A673 (cell line): ENCODE data around the gene GRHPR. TPM values are rescaled to one million over a fixed set of nuclear protein-coding genes. Genes with fewer than 3 reads are reported as not detected.

ENCODE experiments used
- BruUV-seq: library from RNA; stranded (reverse); fragments of 400-500 nt; replicated peaks from 2 replicates; lab custom pipeline; 2021; lab: Mats Ljungman, UMichigan
- CTCF ChIA-PET: fragments of 300-600 bp; sonication (Branson Sonifier 250); formaldehyde crosslinking; loops from one replicate; lab custom pipeline; 2022; ENCODE audit warnings: antibody characterized with exemption; lab: Charles Lee
- POLR2A ChIA-PET: fragments of 300-600 bp; sonication (Branson Sonifier 250); formaldehyde crosslinking; loops from one replicate; lab custom pipeline; 2022; ENCODE audit warnings: antibody characterized with exemption; ENCODE audit not compliant: low non-redundant PET; lab: Charles Lee
- DNase-seq: peaks from one replicate; pipeline ENCODE4 v3.0.0-alpha.2; 2015; ENCODE audit warnings: low spot score
- H3K27ac ChIP-seq: fragments of 200-600 bp; sonication (generic); 2 replicates; pipeline ENCODE4 v1.5.1; 2016; ENCODE audit warnings: mixed run types, low read depth, mild to moderate bottlenecking, mixed read lengths, antibody characterized with exemption, low read length; ENCODE audit not compliant: poor library complexity, severe bottlenecking
- H3K27me3 ChIP-seq: fragments of 200-600 bp; sonication (generic); replicated peaks from 2 replicates; pipeline ENCODE4 v1.6.1; 2017; ENCODE audit warnings: mixed run types, low read depth, mild to moderate bottlenecking, mixed read lengths, antibody characterized with exemption, low read length; ENCODE audit not compliant: insufficient read depth, poor library complexity
- H3K36me3 ChIP-seq: fragments of 200-600 bp; sonication (generic); 2 replicates; pipeline ENCODE4 v1.6.1; 2016; ENCODE audit warnings: mixed run types, mild to moderate bottlenecking, mixed read lengths, antibody characterized with exemption, low read length; ENCODE audit not compliant: insufficient read depth, poor library complexity, severe bottlenecking
- H3K4me1 ChIP-seq: fragments of 200-600 bp; sonication (generic); 2 replicates; pipeline ENCODE4 v1.6.1; 2017; ENCODE audit warnings: mixed run types, mild to moderate bottlenecking, mixed read lengths, antibody characterized with exemption, low read length; ENCODE audit not compliant: insufficient read depth, poor library complexity, severe bottlenecking
- H3K4me3 ChIP-seq: fragments of 200-600 bp; sonication (generic); 2 replicates; pipeline ENCODE4 v1.5.1; 2016; ENCODE audit warnings: low read depth, mixed run types, mild to moderate bottlenecking, mixed read lengths, low read length; ENCODE audit not compliant: poor library complexity, severe bottlenecking
- H3K9me3 ChIP-seq: fragments of 200-600 bp; sonication (generic); 2 replicates; pipeline ENCODE4 v1.6.1; 2016; ENCODE audit warnings: mixed run types, low read depth, mild to moderate bottlenecking, mixed read lengths, antibody characterized with exemption, low read length; ENCODE audit not compliant: poor library complexity, severe bottlenecking
- EZH2 ChIP-seq: fragments of 200-600 bp; sonication (generic); IDR thresholded peaks from 2 replicates; pipeline ENCODE4 v1.6.1; 2017; ENCODE audit warnings: borderline replicate concordance, low read depth, mild to moderate bottlenecking, mixed read lengths, antibody characterized with exemption, low read length; ENCODE audit not compliant: poor library complexity, severe bottlenecking
- intact Hi-C: fragments of 100-400 bp; cut with micrococcal nuclease; formaldehyde crosslinking; loops from one replicate; pipeline ENCODE4 v1.10.0; 2022; ENCODE audit not compliant: unreplicated experiment
- total RNA-seq: library from RNA; stranded (reverse); gene quantifications from 2 replicates; pipeline ENCODE4 v1.2.3, GENCODE V29; 2021
- TF ChIP-seq, protein P1 (sequence below): fragments of 300-800, 200-600 bp; sonication (generic); conservative IDR thresholded peaks from 2 replicates; pipeline ENCODE4 v1.5.1; 2017; ENCODE audit warnings: low read depth, mild to moderate bottlenecking, antibody characterized with exemption, low read length, moderate library complexity, mixed read lengths

The GRHPR gene
- total RNA-seq, 1 experiment from 2014 or later: 102 TPM

DNA sequence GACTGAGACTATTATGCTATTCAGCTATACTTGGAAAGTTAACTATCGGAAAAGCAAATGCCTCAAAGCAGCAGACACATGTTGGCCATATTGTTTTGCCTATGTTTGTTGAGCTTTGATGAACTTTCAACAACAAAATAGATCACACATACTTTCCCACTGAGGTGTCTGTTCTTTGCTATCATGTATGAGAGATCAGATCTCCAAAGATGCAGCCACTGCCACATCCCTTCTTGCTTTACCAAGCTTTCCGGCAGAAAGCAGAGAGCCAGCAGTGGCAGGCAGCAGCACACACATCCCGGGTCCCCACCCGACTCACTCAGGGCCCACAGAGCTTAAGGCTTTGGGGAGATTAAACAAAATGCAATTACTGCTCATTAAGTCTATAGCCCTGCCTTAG lies 23.9 kb downstream of the GRHPR start:
- BruUV-seq: no TSS peak
- ChIA-PET CTCF (no interaction called here), POLR2A (no interaction called here)
- intact Hi-C loops: no loop called here
- peaks cover 13% of the 10 kb centered on the region for H3K36me3 ChIP-seq
- H3K4me1 ChIP-seq: peaks cover 26% of the 10 kb centered on the region
- H3K4me3 ChIP-seq: no peak overlapping the region
- H3K27ac ChIP-seq: peak overlapping the region; percentile 46
- H3K9me3 ChIP-seq: no peaks in the 10 kb centered on the region
- no peaks in the 10 kb centered on the region for H3K27me3 ChIP-seq
- no peak for DNase-seq
- TF ChIP-seq, protein P1, sequence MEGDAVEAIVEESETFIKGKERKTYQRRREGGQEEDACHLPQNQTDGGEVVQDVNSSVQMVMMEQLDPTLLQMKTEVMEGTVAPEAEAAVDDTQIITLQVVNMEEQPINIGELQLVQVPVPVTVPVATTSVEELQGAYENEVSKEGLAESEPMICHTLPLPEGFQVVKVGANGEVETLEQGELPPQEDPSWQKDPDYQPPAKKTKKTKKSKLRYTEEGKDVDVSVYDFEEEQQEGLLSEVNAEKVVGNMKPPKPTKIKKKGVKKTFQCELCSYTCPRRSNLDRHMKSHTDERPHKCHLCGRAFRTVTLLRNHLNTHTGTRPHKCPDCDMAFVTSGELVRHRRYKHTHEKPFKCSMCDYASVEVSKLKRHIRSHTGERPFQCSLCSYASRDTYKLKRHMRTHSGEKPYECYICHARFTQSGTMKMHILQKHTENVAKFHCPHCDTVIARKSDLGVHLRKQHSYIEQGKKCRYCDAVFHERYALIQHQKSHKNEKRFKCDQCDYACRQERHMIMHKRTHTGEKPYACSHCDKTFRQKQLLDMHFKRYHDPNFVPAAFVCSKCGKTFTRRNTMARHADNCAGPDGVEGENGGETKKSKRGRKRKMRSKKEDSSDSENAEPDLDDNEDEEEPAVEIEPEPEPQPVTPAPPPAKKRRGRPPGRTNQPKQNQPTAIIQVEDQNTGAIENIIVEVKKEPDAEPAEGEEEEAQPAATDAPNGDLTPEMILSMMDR: no peak
- no peak for TF ChIP-seq EZH2

DNA sequence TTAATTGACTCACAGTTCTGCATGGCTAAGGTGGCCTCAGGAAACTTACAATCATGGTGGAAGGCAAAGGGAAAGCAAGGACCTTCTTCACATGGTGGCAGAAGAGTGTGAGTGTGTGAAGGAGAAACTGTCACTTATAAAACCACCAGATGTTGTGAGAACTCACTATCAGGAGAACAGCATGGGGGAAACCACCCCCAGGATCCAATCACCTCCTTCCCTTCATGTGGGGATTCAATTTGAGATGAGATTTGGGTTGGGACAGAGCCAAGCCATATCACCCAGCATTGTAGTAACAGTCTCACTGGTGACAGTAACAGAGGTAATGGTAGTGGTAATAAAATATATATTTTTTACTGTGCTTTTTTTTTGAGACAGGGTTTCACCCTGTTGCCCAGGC lies 24.6 kb downstream of the GRHPR start:
- no peak for DNase-seq
- no peak overlapping the region for H3K4me3 ChIP-seq
- POLR2A ChIA-PET: no interaction called here
- CTCF ChIA-PET: no interaction called here
- no peaks in the 10 kb centered on the region for H3K9me3 ChIP-seq
- TF ChIP-seq EZH2: no peak
- TF ChIP-seq, protein P1: no peak
- H3K27me3 ChIP-seq: no peaks in the 10 kb centered on the region
- no TSS peak for BruUV-seq
- intact Hi-C loops: no loop called here
- peaks cover 6% of the 10 kb centered on the region for H3K36me3 ChIP-seq
- H3K4me1 ChIP-seq: peaks cover 33% of the 10 kb centered on the region
- peak overlapping the region; percentile 46 for H3K27ac ChIP-seq

DNA sequence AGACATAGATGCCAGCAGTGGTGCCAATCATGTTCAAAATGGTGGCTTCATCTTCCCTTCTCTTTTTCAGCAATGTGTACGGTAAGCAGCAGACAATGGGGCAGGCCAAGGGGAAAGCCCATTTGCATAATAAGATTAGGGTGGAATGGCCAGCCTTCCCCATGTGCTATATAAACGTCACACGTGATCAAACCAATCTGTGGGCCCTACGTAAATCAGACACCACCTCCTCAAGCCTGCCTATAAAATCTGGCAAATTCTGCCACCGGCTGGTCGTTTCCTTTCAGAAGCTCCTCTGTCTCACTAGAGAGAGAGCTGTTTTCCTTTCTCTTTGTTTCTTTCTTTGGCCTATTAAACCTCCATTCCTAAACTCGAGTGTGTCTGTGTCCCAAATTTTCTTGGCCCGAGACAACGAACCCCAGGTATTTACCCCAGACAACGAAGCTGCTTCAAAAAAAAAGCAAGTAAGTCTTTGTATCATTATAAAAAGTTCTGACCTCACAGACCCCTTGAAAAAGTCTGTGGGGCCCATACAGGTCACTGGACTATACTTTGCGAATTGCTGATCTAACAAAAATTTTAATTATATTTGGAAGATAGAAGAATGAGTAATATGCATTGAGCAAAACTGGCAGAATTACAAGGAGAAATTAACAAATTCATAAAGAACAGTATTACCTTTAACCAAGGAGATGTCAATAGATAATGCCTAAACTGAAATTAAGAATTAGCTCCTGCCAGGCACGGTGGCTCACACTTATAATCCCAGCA lies 27.6 kb downstream of the GRHPR start:
- Histone ChIP-seq H3K4me3 (peak overlapping the region; percentile 22), H3K4me1 (peaks cover 42% of the 10 kb centered on the region), H3K27ac (peak overlapping the region; percentile 95), H3K36me3 (no peaks in the 10 kb centered on the region), H3K27me3 (no peaks in the 10 kb centered on the region), H3K9me3 (no peaks in the 10 kb centered on the region)
- POLR2A ChIA-PET: interaction anchor here (0.6 to 0.9 kb wide), 6 partner anchors 10 to 930 kb away, joined by 3 to 10 read pairs (median 4); partner anchors contain the start of gene ZBTB5
- BruUV-seq: TSS peak; percentile 95
- no peak for TF ChIP-seq EZH2
- TF ChIP-seq, protein P1: peak; percentile 35
- peak; percentile 97 for DNase-seq
- intact Hi-C loops: no loop called here
- CTCF ChIA-PET: no interaction called here
